Measurements from ENCODE around the gene FMN1. TPM values are rescaled to one million over a fixed set of nuclear protein-coding genes. Genes with fewer than 3 reads are reported as not detected.

FMN1 gene
- total and polyA plus RNA-seq, 2 of the 13 experiments (the other 11 are each of a cell fraction or from before 2014, with no cell fraction given): 0.20 to 0.60 TPM

- TF ChIP-seq U2AF1 (optimal IDR thresholded peaks at IDR 0.05; ENCODE audit: low read depth, low read length) (no peak), SNAPC4 (CRISPR knock-in tag; IDR thresholded peaks at IDR 0.05) (no peak), PRMT3 (CRISPR knock-in tag; IDR thresholded peaks at IDR 0.05; ENCODE audit: borderline replicate concordance, low read depth) (no peak), KLF6 (CRISPR knock-in tag; IDR thresholded peaks at IDR 0.05) (no peak), ERF (CRISPR knock-in tag; IDR thresholded peaks at IDR 0.05) (no peak), SETDB1 (CRISPR knock-in tag; IDR thresholded peaks at IDR 0.05; ENCODE audit: borderline replicate concordance) (no peak), HNRNPL (IDR thresholded peaks at IDR 0.05; ENCODE audit: low read depth, low read length) (no peak), DPF2 (CRISPR knock-in tag; IDR thresholded peaks at IDR 0.05; ENCODE audit: borderline replicate concordance, low read depth) (no peak), CEBPZ (IDR thresholded peaks at IDR 0.05; ENCODE audit: low read length) (no peak), RELA (CRISPR knock-in tag; IDR thresholded peaks at IDR 0.05) (no peak), SOX6 (IDR thresholded peaks at IDR 0.05) (no peak), SOX6 (CRISPR knock-in tag; IDR thresholded peaks at IDR 0.05) (no peak), ZNF709 (CRISPR knock-in tag; IDR thresholded peaks at IDR 0.05) (no peak)
- TF ChIP-seq, protein P1, sequence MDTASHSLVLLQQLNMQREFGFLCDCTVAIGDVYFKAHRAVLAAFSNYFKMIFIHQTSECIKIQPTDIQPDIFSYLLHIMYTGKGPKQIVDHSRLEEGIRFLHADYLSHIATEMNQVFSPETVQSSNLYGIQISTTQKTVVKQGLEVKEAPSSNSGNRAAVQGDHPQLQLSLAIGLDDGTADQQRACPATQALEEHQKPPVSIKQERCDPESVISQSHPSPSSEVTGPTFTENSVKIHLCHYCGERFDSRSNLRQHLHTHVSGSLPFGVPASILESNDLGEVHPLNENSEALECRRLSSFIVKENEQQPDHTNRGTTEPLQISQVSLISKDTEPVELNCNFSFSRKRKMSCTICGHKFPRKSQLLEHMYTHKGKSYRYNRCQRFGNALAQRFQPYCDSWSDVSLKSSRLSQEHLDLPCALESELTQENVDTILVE (CRISPR knock-in tag; IDR thresholded peaks at IDR 0.05): no peak
These were observed 363.0 kb downstream of the FMN1 start (continued) for GRCh38 chr15:32831485-32831884.

Measured in HepG2 (cell line).